Measurements from ENCODE around the gene PIK3R2. TPM values are rescaled to one million over a fixed set of nuclear protein-coding genes. Genes with fewer than 3 reads are reported as not detected.

Gene PIK3R2
- total and polyA plus RNA-seq, 2 of the 13 experiments (the other 11 are each of a cell fraction or from before 2014, with no cell fraction given) = 18.6 to 25.3 TPM

GRCh38 chr19:18192673-18193387, 39.9 kb downstream of the PIK3R2 start, which contains the start of gene MPV17L2 (continued):
- TF ChIP-seq POGK (CRISPR knock-in tag; conservative IDR thresholded peaks at IDR 0.05) (peak; percentile 66; the same call in 1 of the 2 replicates), ZNF253 (CRISPR knock-in tag; IDR thresholded peaks at IDR 0.05; ENCODE audit: borderline replicate concordance) (no peak), CEBPZ (IDR thresholded peaks at IDR 0.05; ENCODE audit: low read length) (peak; percentile 81), PRDM15 (CRISPR knock-in tag; IDR thresholded peaks at IDR 0.05) (0 out of 2 replicates have a peak, but pooled peaks have one; percentile 40), HOXA9 (CRISPR knock-in tag; IDR thresholded peaks at IDR 0.05; ENCODE audit: borderline replicate concordance) (no peak), SOX6 (IDR thresholded peaks at IDR 0.05) (no peak), SOX6 (CRISPR knock-in tag; IDR thresholded peaks at IDR 0.05) (no peak), ZBTB21 (CRISPR knock-in tag; IDR thresholded peaks at IDR 0.05) (no peak), GATAD1 (CRISPR knock-in tag; IDR thresholded peaks at IDR 0.05) (peak; percentile 72), TCF7 (IDR thresholded peaks at IDR 0.05; ENCODE audit: low read depth) (no peak), PHF20 (CRISPR knock-in tag; IDR thresholded peaks at IDR 0.05) (no peak), DMAP1 (CRISPR knock-in tag; IDR thresholded peaks at IDR 0.05) (peak; percentile 20; the same call in 1 of the 2 replicates), TAF15 (IDR thresholded peaks at IDR 0.05; ENCODE audit: low read depth, low read length, poor library complexity, severe bottlenecking) (no peak), AKNA (CRISPR knock-in tag; IDR thresholded peaks at IDR 0.05; ENCODE audit: borderline replicate concordance) (no peak), ZNF124 (CRISPR knock-in tag; IDR thresholded peaks at IDR 0.05) (0 out of 2 replicates have a peak, but pooled peaks have one; percentile 44)
